Keratinocyte (primary cell): ENCODE results near the gene SLC35B2. TPM values are rescaled to one million over a fixed set of nuclear protein-coding genes. Genes with fewer than 3 reads are reported as not detected.

ENCODE experiments used
- DNase-seq: peaks from one replicate; pipeline ENCODE4 v3.0.0-alpha.2; 2011; ENCODE audit warnings: low read depth, missing footprints, low spot score
- FAIRE-seq: peaks from 2 replicates; lab custom pipeline; 2011; peaks lifted over from hg19 to GRCh38; lab: Jason Lieb, UNC
- H2AFZ ChIP-seq: 2 replicates; pipeline ENCODE4 v1.6.0; 2012; ENCODE audit warnings: low read length, control low read depth, inconsistent platforms; ENCODE audit not compliant: control insufficient read depth
- H3K27ac ChIP-seq: 2 replicates; pipeline ENCODE4 v1.5.1; 2011; ENCODE audit warnings: low read length; ENCODE audit not compliant: control insufficient read depth, insufficient read depth
- H3K27me3 ChIP-seq: 3 replicates; pipeline ENCODE4 v1.6.0; 2011; ENCODE audit warnings: low read length; ENCODE audit not compliant: control insufficient read depth, insufficient read depth; ENCODE audit errors: extremely low read depth
- H3K36me3 ChIP-seq, 2 experiments: 2 replicates in 1 of 2; 3 replicates in 1 of 2; pipeline ENCODE4 v1.5.1; 2011; ENCODE audit warnings: low read length in 2 of 2, mild to moderate bottlenecking in 1 of 2; ENCODE audit not compliant: control insufficient read depth in 2 of 2, insufficient read depth in 2 of 2; ENCODE audit errors: extremely low read depth in 1 of 2
- H3K4me1 ChIP-seq: 3 replicates; pipeline ENCODE4 v1.5.1; 2011; ENCODE audit warnings: low read length; ENCODE audit not compliant: control insufficient read depth, insufficient read depth; ENCODE audit errors: extremely low read depth
- H3K4me2 ChIP-seq: 3 replicates; pipeline ENCODE4 v1.6.0; 2011; ENCODE audit warnings: low read depth, low read length; ENCODE audit not compliant: control insufficient read depth, insufficient read depth; ENCODE audit errors: extremely low read depth
- H3K4me3 ChIP-seq, 3 experiments: fragments of 200-600 bp in 1 of 3; sonication (generic) in 1 of 3; 2 replicates in 2 of 3; 3 replicates in 1 of 3; pipeline ENCODE4 v1.5.1; 2011 to 2016; ENCODE audit warnings: low read length in 3 of 3, mild to moderate bottlenecking in 3 of 3, control low read depth in 2 of 3, inconsistent platforms in 1 of 3, low read depth in 1 of 3, mixed read lengths in 1 of 3, mixed run types in 1 of 3, moderate library complexity in 1 of 3; ENCODE audit not compliant: control insufficient read depth in 2 of 3, insufficient read depth in 2 of 3; ENCODE audit errors: extremely low read depth in 1 of 3
- H3K79me2 ChIP-seq: 2 replicates; pipeline ENCODE4 v1.6.0; 2012; ENCODE audit warnings: low read length; ENCODE audit not compliant: control insufficient read depth, insufficient read depth
- H3K9ac ChIP-seq: 3 replicates; pipeline ENCODE4 v1.6.0; 2011; ENCODE audit warnings: low read length; ENCODE audit not compliant: control insufficient read depth, insufficient read depth; ENCODE audit errors: extremely low read depth
- H3K9me1 ChIP-seq: 3 replicates; pipeline ENCODE4 v1.6.0; 2011; ENCODE audit warnings: low read length; ENCODE audit not compliant: control insufficient read depth, insufficient read depth; ENCODE audit errors: extremely low read depth
- H3K9me3 ChIP-seq: 2 replicates; pipeline ENCODE4 v1.5.1; 2012; ENCODE audit warnings: low read depth, low read length; ENCODE audit not compliant: control insufficient read depth
- H4K20me1 ChIP-seq: 3 replicates; pipeline ENCODE4 v1.6.0; 2011; ENCODE audit warnings: low read length; ENCODE audit not compliant: control insufficient read depth, insufficient read depth; ENCODE audit errors: extremely low read depth
- EZH2 ChIP-seq: IDR thresholded peaks from one replicate; pipeline ENCODE4 v1.6.1; 2012; ENCODE audit warnings: inconsistent platforms, mild to moderate bottlenecking, low read length, moderate library complexity
- dilution Hi-C: fragments of 300-500 bp; cut with MboI; formaldehyde crosslinking; loops from one replicate; pipeline ENCODE4 v1.7.0; 2020; ENCODE audit warnings: low sequenced_read_pairs; ENCODE audit not compliant: extremely low pct_ligation_motif_present
- polyA plus RNA-seq, 5 experiments: library from polyadenylated mRNA; depleted of rRNA in 3 of 5; stranded (reverse) in 3 of 5; stranded (forward) in 1 of 5; unstranded in 1 of 5; fragments of >200 nt; gene quantifications; 1 replicate in 1 of 5; 2 replicates in 3 of 5; 3 replicates in 1 of 5; pipeline versions ENCODE4 v1.2.1 to v1.2.3, GENCODE V29; 2011 to 2012; ENCODE audit warnings: missing spikeins in 2 of 5, low read depth in 1 of 5, low replicate concordance in 1 of 5
- TF ChIP-seq, protein P1 (sequence below), 3 experiments: IDR thresholded peaks in 1 of 3; conservative IDR thresholded peaks in 1 of 3; optimal IDR thresholded peaks in 1 of 3; 2 replicates in 2 of 3; 3 replicates in 1 of 3; pipeline versions ENCODE3 to v1.5.1; 2011; ENCODE audit warnings: low read length in 3 of 3, mild to moderate bottlenecking in 3 of 3, moderate library complexity in 2 of 3, control low read depth in 1 of 3, inconsistent platforms in 1 of 3; ENCODE audit not compliant: insufficient read depth in 2 of 3; ENCODE audit errors: extremely low read depth in 1 of 3

The SLC35B2 gene
- polyA plus RNA-seq, 1 donor (not counting 4 experiments of a cell fraction or from before 2014, with no cell fraction given), result 69.9 TPM

- peak overlapping the region; percentile 73 for H3K27ac ChIP-seq
- H3K9me3 ChIP-seq, result no peaks in the 10 kb centered on the region
- DNase-seq, result no peak
- H2AFZ ChIP-seq, result peak overlapping the region; percentile 3
- H3K4me1 ChIP-seq, result peaks cover 18% of the 10 kb centered on the region
- peak overlapping the region; percentile 81 to 94 (median 90) for H3K4me3 ChIP-seq
- no peak for FAIRE-seq
- no peaks in the 10 kb centered on the region for H3K27me3 ChIP-seq
- H4K20me1 ChIP-seq, result peaks cover 49% of the 10 kb centered on the region
- H3K79me2 ChIP-seq, result peaks cover 35% of the 10 kb centered on the region
- dilution Hi-C loops, result no loop called here
- H3K4me2 ChIP-seq, result peak overlapping the region; percentile 98
- peaks cover 2% of the 10 kb centered on the region for H3K9me1 ChIP-seq
- H3K36me3 ChIP-seq, result peaks cover 40 to 57% of the 10 kb centered on the region in 2 experiments
- TF ChIP-seq, protein P1, sequence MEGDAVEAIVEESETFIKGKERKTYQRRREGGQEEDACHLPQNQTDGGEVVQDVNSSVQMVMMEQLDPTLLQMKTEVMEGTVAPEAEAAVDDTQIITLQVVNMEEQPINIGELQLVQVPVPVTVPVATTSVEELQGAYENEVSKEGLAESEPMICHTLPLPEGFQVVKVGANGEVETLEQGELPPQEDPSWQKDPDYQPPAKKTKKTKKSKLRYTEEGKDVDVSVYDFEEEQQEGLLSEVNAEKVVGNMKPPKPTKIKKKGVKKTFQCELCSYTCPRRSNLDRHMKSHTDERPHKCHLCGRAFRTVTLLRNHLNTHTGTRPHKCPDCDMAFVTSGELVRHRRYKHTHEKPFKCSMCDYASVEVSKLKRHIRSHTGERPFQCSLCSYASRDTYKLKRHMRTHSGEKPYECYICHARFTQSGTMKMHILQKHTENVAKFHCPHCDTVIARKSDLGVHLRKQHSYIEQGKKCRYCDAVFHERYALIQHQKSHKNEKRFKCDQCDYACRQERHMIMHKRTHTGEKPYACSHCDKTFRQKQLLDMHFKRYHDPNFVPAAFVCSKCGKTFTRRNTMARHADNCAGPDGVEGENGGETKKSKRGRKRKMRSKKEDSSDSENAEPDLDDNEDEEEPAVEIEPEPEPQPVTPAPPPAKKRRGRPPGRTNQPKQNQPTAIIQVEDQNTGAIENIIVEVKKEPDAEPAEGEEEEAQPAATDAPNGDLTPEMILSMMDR (optimal IDR thresholded peaks at IDR 0.05 in 1 of 3, IDR thresholded peaks at IDR 0.05 in 1 of 3, conservative IDR thresholded peaks at IDR 0.05 in 1 of 3; ENCODE audit: extremely low read depth in 1 of 3, insufficient read depth in 2 of 3, low read length in 3 of 3), result no peak
- TF ChIP-seq EZH2, result no peak
- peak overlapping the region; percentile 92 for H3K9ac ChIP-seq
These were observed 1.2 kb downstream of the SLC35B2 start for GRCh38 chr6:44255871-44256774.

- TF ChIP-seq, protein P1 (optimal IDR thresholded peaks at IDR 0.05 in 1 of 3, IDR thresholded peaks at IDR 0.05 in 1 of 3, conservative IDR thresholded peaks at IDR 0.05 in 1 of 3; ENCODE audit: extremely low read depth in 1 of 3, insufficient read depth in 2 of 3, low read length in 3 of 3), result no peak
- TF ChIP-seq EZH2, result no peak
- H3K27ac ChIP-seq, result no peak overlapping the region
- peaks cover 2% of the 10 kb centered on the region for H3K9me1 ChIP-seq
- peaks cover 44% of the 10 kb centered on the region for H3K79me2 ChIP-seq
- dilution Hi-C loops, result no loop called here
- H3K27me3 ChIP-seq, result no peaks in the 10 kb centered on the region
- no peak overlapping the region for H2AFZ ChIP-seq
- peak overlapping the region; percentile 92 for H3K9ac ChIP-seq
- DNase-seq, result no peak
- H3K9me3 ChIP-seq, result no peaks in the 10 kb centered on the region
- peak overlapping the region; percentile 98 for H3K4me2 ChIP-seq
- no peak for FAIRE-seq
- peaks cover 56% of the 10 kb centered on the region for H4K20me1 ChIP-seq
- peak overlapping the region in 1 of 3 experiments; percentile 81 for H3K4me3 ChIP-seq
- peaks cover 44 to 62% of the 10 kb centered on the region in 2 experiments for H3K36me3 ChIP-seq
- peaks cover 18% of the 10 kb centered on the region for H3K4me1 ChIP-seq
These were observed 2.1 kb downstream of the SLC35B2 start for GRCh38 chr6:44255105-44255808.
